KOPT-K1 (cell line): ENCODE results near the gene PLS1.
A peak's percentile ranks its signal among the peaks of the same experiment; 100 is the strongest.
"Not testable (repeated sequence)": the region's sequence is repeated elsewhere in the genome, so short reads cannot be mapped to it uniquely, and the experiment has no call there.

ENCODE experiments used
- H3K27ac ChIP-seq: fragments of 200-600 bp; sonication (generic); 2 replicates; pipeline ENCODE4 v1.5.1; 2016; ENCODE audit warnings: antibody characterized with exemption, mild to moderate bottlenecking, low read depth, low read length; ENCODE audit not compliant: poor library complexity, severe bottlenecking
- H3K36me3 ChIP-seq: fragments of 200-600 bp; sonication (generic); 2 replicates; pipeline ENCODE4 v1.5.1; 2017; ENCODE audit warnings: antibody characterized with exemption, mild to moderate bottlenecking, low read length, moderate library complexity; ENCODE audit not compliant: insufficient read depth
- H3K9me3 ChIP-seq: fragments of 200-600 bp; sonication (generic); 2 replicates; pipeline ENCODE4 v1.5.1; 2017; ENCODE audit warnings: antibody characterized with exemption, low read length, mild to moderate bottlenecking; ENCODE audit not compliant: insufficient read depth, poor library complexity, severe bottlenecking

Gene PLS1

GRCh38 chr3:142595951-142596725 lies at the start of gene PLS1:
Gene PLS1 (plus strand): TSS chr3:142596393. CDS start chr3:142664238, 67,845 bp downstream.
- Histone ChIP-seq H3K27ac (peak within 1 kb of the TSS; percentile 67), H3K36me3 (no peaks in the 10 kb centered on the region), H3K9me3 (no peaks in the 10 kb centered on the region)

GRCh38 chr3:142549986-142550385 lies 46.2 kb upstream of the PLS1 start:
- H3K36me3 ChIP-seq: peaks cover 98% of the 10 kb centered on the region
- no peaks in the 10 kb centered on the region for H3K9me3 ChIP-seq
- H3K27ac ChIP-seq: no peak overlapping the region

GRCh38 chr3:142552579-142552978 lies 43.6 kb upstream of the PLS1 start:
- H3K27ac ChIP-seq, H3K9me3 ChIP-seq: not testable (repeated sequence)
- peaks cover 98% of the 10 kb centered on the region for H3K36me3 ChIP-seq

- Histone ChIP-seq H3K27ac (no peak overlapping the region), H3K9me3 (no peaks in the 10 kb centered on the region), H3K36me3 (peaks cover 98% of the 10 kb centered on the region)
Measured at GRCh38 chr3:142553741-142554140, 42.5 kb upstream of the PLS1 start.

GRCh38 chr3:142560118-142560517 lies 36.1 kb upstream of the PLS1 start:
- no peaks in the 10 kb centered on the region for H3K9me3 ChIP-seq

GRCh38 chr3:142563496-142563997 lies 32.6 kb upstream of the PLS1 start:
- H3K27ac ChIP-seq: no peak overlapping the region
- H3K36me3 ChIP-seq: peaks cover 83% of the 10 kb centered on the region
- H3K9me3 ChIP-seq: no peaks in the 10 kb centered on the region

More at GRCh38 chr3:142560118-142560517, 36.1 kb upstream of the PLS1 start:
- Histone ChIP-seq H3K27ac (no peak overlapping the region), H3K36me3 (peaks cover 96% of the 10 kb centered on the region)

GRCh38 chr3:142566096-142566495 lies 30.1 kb upstream of the PLS1 start:
- Histone ChIP-seq H3K9me3 (no peaks in the 10 kb centered on the region), H3K27ac (no peak overlapping the region), H3K36me3 (peaks cover 68% of the 10 kb centered on the region)

- peaks cover 58% of the 10 kb centered on the region for H3K36me3 ChIP-seq
Measured at GRCh38 chr3:142568393-142569017, 27.7 kb upstream of the PLS1 start.

GRCh38 chr3:142569422-142569821 lies 26.8 kb upstream of the PLS1 start:
- peaks cover 49% of the 10 kb centered on the region for H3K36me3 ChIP-seq
- not testable (repeated sequence) for H3K9me3 ChIP-seq, H3K27ac ChIP-seq

More at GRCh38 chr3:142568393-142569017, 27.7 kb upstream of the PLS1 start:
- Histone ChIP-seq H3K27ac (no peak overlapping the region), H3K9me3 (no peaks in the 10 kb centered on the region)

GRCh38 chr3:142574223-142574622 lies 22.0 kb upstream of the PLS1 start:
- not testable (repeated sequence) for H3K27ac ChIP-seq, H3K9me3 ChIP-seq
- H3K36me3 ChIP-seq: peaks cover 38% of the 10 kb centered on the region

GRCh38 chr3:142574665-142575064 lies 21.5 kb upstream of the PLS1 start:
- Histone ChIP-seq H3K9me3 (no peaks in the 10 kb centered on the region), H3K27ac (no peak overlapping the region), H3K36me3 (peaks cover 38% of the 10 kb centered on the region)

- Histone ChIP-seq H3K27ac (peak overlapping the region; percentile 84), H3K36me3 (peaks cover 27% of the 10 kb centered on the region)
Measured at GRCh38 chr3:142576792-142577191, 19.4 kb upstream of the PLS1 start.

GRCh38 chr3:142577696-142578328 lies 18.4 kb upstream of the PLS1 start:
- peaks cover 21% of the 10 kb centered on the region for H3K36me3 ChIP-seq
- H3K9me3 ChIP-seq: no peaks in the 10 kb centered on the region
- H3K27ac ChIP-seq: peak overlapping the region; percentile 84

More at GRCh38 chr3:142576792-142577191, 19.4 kb upstream of the PLS1 start:
- H3K9me3 ChIP-seq: no peaks in the 10 kb centered on the region

GRCh38 chr3:142578329-142579223 lies 17.6 kb upstream of the PLS1 start, which contains the start of gene ATR:
Gene ATR (minus strand): TSS chr3:142578733. CDS start chr3:142578704, 29 bp downstream.
- H3K9me3 ChIP-seq: no peaks in the 10 kb centered on the region
- H3K27ac ChIP-seq: peak within 1 kb of the TSS; percentile 84
- H3K36me3 ChIP-seq: peaks cover 18% of the 10 kb centered on the region
